Spleen (tissue), 7 donors: Measurements from ENCODE around the gene SPATA3.

Source experiments
- POLR2AphosphoS5 ChIP-seq, 3 donors: sonication (generic); formaldehyde crosslinking; IDR thresholded peaks; one replicate each; pipeline ENCODE4 v1.5.1; 2017; ENCODE audit warnings: antibody characterized with exemption in 3 of 3
- TF ChIP-seq, protein P1 (sequence below), 11 experiments: fragments of 200-600 bp in 7 of 11; fragments of 450-650 bp in 4 of 11; sonication (generic) in 4 of 11; IDR thresholded peaks in 8 of 11; conservative IDR thresholded peaks in 3 of 11; 1 replicate in 7 of 11; 2 replicates in 4 of 11; pipeline versions ENCODE4 v1.4.0 to v1.8.0; 2016 to 2021; ENCODE audit warnings: antibody characterized with exemption in 11 of 11, inconsistent platforms in 4 of 11, mild to moderate bottlenecking in 1 of 11
- donor health status: DM: no; HTN: no; CAD: no; lungs with moderate emphysema.
- donor health status: DM: no; HTN: no; CAD: no.
- donor health status: DM: no; HTN: no; CAD: no.

GRCh38 chr2:231001921-231002320 is 6.0 kb downstream of the SPATA3 start:
- TF ChIP-seq, protein P1, sequence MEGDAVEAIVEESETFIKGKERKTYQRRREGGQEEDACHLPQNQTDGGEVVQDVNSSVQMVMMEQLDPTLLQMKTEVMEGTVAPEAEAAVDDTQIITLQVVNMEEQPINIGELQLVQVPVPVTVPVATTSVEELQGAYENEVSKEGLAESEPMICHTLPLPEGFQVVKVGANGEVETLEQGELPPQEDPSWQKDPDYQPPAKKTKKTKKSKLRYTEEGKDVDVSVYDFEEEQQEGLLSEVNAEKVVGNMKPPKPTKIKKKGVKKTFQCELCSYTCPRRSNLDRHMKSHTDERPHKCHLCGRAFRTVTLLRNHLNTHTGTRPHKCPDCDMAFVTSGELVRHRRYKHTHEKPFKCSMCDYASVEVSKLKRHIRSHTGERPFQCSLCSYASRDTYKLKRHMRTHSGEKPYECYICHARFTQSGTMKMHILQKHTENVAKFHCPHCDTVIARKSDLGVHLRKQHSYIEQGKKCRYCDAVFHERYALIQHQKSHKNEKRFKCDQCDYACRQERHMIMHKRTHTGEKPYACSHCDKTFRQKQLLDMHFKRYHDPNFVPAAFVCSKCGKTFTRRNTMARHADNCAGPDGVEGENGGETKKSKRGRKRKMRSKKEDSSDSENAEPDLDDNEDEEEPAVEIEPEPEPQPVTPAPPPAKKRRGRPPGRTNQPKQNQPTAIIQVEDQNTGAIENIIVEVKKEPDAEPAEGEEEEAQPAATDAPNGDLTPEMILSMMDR (IDR thresholded peaks at IDR 0.05 in 8 of 11, conservative IDR thresholded peaks at IDR 0.05 in 3 of 11): no peak
- no peak for TF ChIP-seq POLR2AphosphoS5 (IDR thresholded peaks at IDR 0.05)
